GM12878 (cell line): ENCODE measurements around the gene SPRY1. TPM values are rescaled to one million over a fixed set of nuclear protein-coding genes. Genes with fewer than 3 reads are reported as not detected.

Experiments
- ATAC-seq: fragments of 200-7000 bp; cut with Tn5 transposase; 3 replicates; pipeline ENCODE4 v1.9.1; 2020; ENCODE audit warnings: mild to moderate bottlenecking, moderate library complexity
- BruUV-seq: library from RNA; stranded (reverse); fragments of 400-500 nt; replicated peaks from 2 replicates; lab custom pipeline; 2021; lab: Mats Ljungman, UMichigan
- CTCF ChIA-PET: fragments of 300-600 bp; sonication (Branson Sonifier 250); formaldehyde crosslinking; extraction: SDS; loops from one replicate; lab custom pipeline; 2021; ENCODE audit warnings: inconsistent platforms; lab: Yijun Ruan, JAX
- POLR2A ChIA-PET: fragments of 350-600 bp; formaldehyde crosslinking; extraction: SDS; loops from one replicate; lab custom pipeline; 2021; ENCODE audit warnings: inconsistent platforms; lab: Charles Lee
- RAD21 ChIA-PET: fragments of 300-600 bp; sonication (Branson Sonifier 250); formaldehyde crosslinking; loops from one replicate; lab custom pipeline; 2023; ENCODE audit warnings: antibody characterized with exemption; ENCODE audit not compliant: unreplicated experiment; lab: Charles Lee
- SMC1A ChIA-PET: fragments of 300-600 bp; sonication (Branson Sonifier 250); formaldehyde crosslinking; loops from one replicate; lab custom pipeline; 2023; ENCODE audit not compliant: unreplicated experiment, uncharacterized antibody; lab: Charles Lee
- DNase-seq: peaks from one replicate; pipeline ENCODE4 v3.0.0-alpha.2; 2011; ENCODE audit warnings: low read depth, low spot score
- FAIRE-seq: peaks from 3 replicates; lab custom pipeline; 2011; peaks lifted over from hg19 to GRCh38; lab: Jason Lieb, UNC
- H2AFZ ChIP-seq: 2 replicates; pipeline ENCODE4 v1.6.0; 2011; ENCODE audit warnings: low read depth, low read length, control low read depth; ENCODE audit not compliant: control insufficient read depth
- H3K27ac ChIP-seq: 2 replicates; pipeline ENCODE4 v1.5.1; 2011; ENCODE audit warnings: control low read depth; ENCODE audit not compliant: control insufficient read depth, insufficient read depth
- H3K27me3 ChIP-seq, 2 experiments: replicated peaks in 1 of 2; 2 replicates each; pipeline versions ENCODE4 v1.6.0 to v1.6.1; 2011; ENCODE audit warnings: low read length in 1 of 2; ENCODE audit not compliant: control insufficient read depth in 2 of 2, insufficient read depth in 2 of 2
- H3K36me3 ChIP-seq, 2 experiments: 2 replicates each; pipeline ENCODE4 v1.5.1; 2011; ENCODE audit warnings: low read length in 1 of 2; ENCODE audit not compliant: control insufficient read depth in 2 of 2, insufficient read depth in 2 of 2
- H3K4me1 ChIP-seq: 2 replicates; pipeline ENCODE4 v1.6.1; 2011; ENCODE audit warnings: mild to moderate bottlenecking, low read length, moderate library complexity, mixed read lengths; ENCODE audit not compliant: control insufficient read depth, insufficient read depth
- H3K4me2 ChIP-seq: 2 replicates; pipeline ENCODE4 v1.6.0; 2011; ENCODE audit warnings: control low read depth; ENCODE audit not compliant: control insufficient read depth, insufficient read depth
- H3K4me3 ChIP-seq: fragments of 200-600 bp; sonication (generic); 2 replicates; pipeline ENCODE4 v1.5.1; 2016
- H3K79me2 ChIP-seq: 2 replicates; pipeline ENCODE4 v1.6.0; 2011; ENCODE audit warnings: low read length; ENCODE audit not compliant: control insufficient read depth, insufficient read depth
- H3K9ac ChIP-seq: 2 replicates; pipeline ENCODE4 v1.8.0; 2011; ENCODE audit warnings: low read length, control low read depth, mixed read lengths; ENCODE audit not compliant: control insufficient read depth, insufficient read depth
- H3K9me3 ChIP-seq: replicated peaks from 3 replicates; pipeline ENCODE4 v1.5.1; 2011; ENCODE audit warnings: mild to moderate bottlenecking, low read length; ENCODE audit not compliant: control insufficient read depth, insufficient read depth
- H4K20me1 ChIP-seq: 2 replicates; pipeline ENCODE4 v1.6.0; 2011; ENCODE audit not compliant: control insufficient read depth, insufficient read depth
- ASH2L ChIP-seq: fragments of 300-600, 200-600 bp; sonication (generic); IDR thresholded peaks from 2 replicates; pipeline ENCODE4 v1.6.1; 2017; ENCODE audit warnings: low read depth, mild to moderate bottlenecking, borderline replicate concordance
- BACH1 ChIP-seq: fragments of 450-650 bp; IDR thresholded peaks from 2 replicates; pipeline ENCODE4 v1.6.1; 2017; ENCODE audit warnings: mild to moderate bottlenecking, borderline replicate concordance
- BMI1 ChIP-seq: fragments of 450-650 bp; IDR thresholded peaks from 2 replicates; pipeline ENCODE4 v1.6.1; 2016; ENCODE audit warnings: mild to moderate bottlenecking, moderate library complexity, borderline replicate concordance
- CUX1 ChIP-seq: IDR thresholded peaks from 2 replicates; pipeline ENCODE4 v1.6.1; 2012; ENCODE audit warnings: improper control_type of control experiment, low read depth, low read length; ENCODE audit not compliant: insufficient replicate concordance
- FOXK2 ChIP-seq: fragments of 450-650 bp; IDR thresholded peaks from 2 replicates; pipeline ENCODE4 v1.6.1; 2017; ENCODE audit warnings: mild to moderate bottlenecking, moderate library complexity
- IKZF2 ChIP-seq, 2 experiments: fragments of 450-650 bp; IDR thresholded peaks; 2 replicates each; pipeline ENCODE4 v1.6.1; 2017; ENCODE audit warnings: mild to moderate bottlenecking in 2 of 2, moderate library complexity in 2 of 2
- KAT2A ChIP-seq: conservative IDR thresholded peaks from 2 replicates; pipeline ENCODE4 v1.6.1; 2011; ENCODE audit warnings: low read depth, low read length; ENCODE audit not compliant: control insufficient read depth
- PAX5 ChIP-seq: IDR thresholded peaks from 2 replicates; pipeline ENCODE4 v1.6.1; 2011; ENCODE audit warnings: low read depth, low read length, borderline replicate concordance
- RB1 ChIP-seq: fragments of 450-650 bp; formaldehyde crosslinking; IDR thresholded peaks from 2 replicates; pipeline ENCODE4 v1.6.1; 2017; ENCODE audit warnings: mild to moderate bottlenecking, borderline replicate concordance
- SMAD5 ChIP-seq: IDR thresholded peaks from 2 replicates; pipeline ENCODE4 v1.6.1; 2016; ENCODE audit warnings: antibody characterized with exemption, low read depth
- SREBF1 ChIP-seq: IDR thresholded peaks from 2 replicates; pipeline ENCODE4 v1.6.1; 2012; ENCODE audit warnings: mild to moderate bottlenecking, low read length
- WGBS: methylation state at CpG from one replicate; pipeline ENCODE4 v1.1.6; 2016; ENCODE audit warnings: low lambda C conversion rate; ENCODE audit not compliant: insufficient replicate concordance, insufficient coverage; ENCODE audit errors: missing lambda C conversion rate; 5-methylcytosine and 5-hydroxymethylcytosine counted together
- in situ Hi-C: fragments of 300-500 bp; cut with MboI; formaldehyde crosslinking; loops from 9 replicates; pipeline ENCODE4 v1.14.3; 2018; ENCODE audit warnings: mixed read lengths
- intact Hi-C: fragments of 100-400 bp; cut with micrococcal nuclease; formaldehyde crosslinking; loops from one replicate; pipeline ENCODE4 v1.14.2; 2022; ENCODE audit not compliant: unreplicated experiment
- polyA plus RNA-seq, 11 experiments: library from polyadenylated mRNA; depleted of rRNA in 4 of 11; unstranded in 6 of 11; stranded (reverse) in 5 of 11; fragments of >200 nt; fragmentation: Nextera tagmentation in 4 of 11; fragmentation: Illumina TruSeq in 1 of 11; extraction: Ambion mirVana in 4 of 11; extraction: Trizol in 1 of 11; gene quantifications; 1 replicate in 1 of 11; 2 replicates in 10 of 11; pipeline versions ENCODE4 v1.2.1 to v1.2.3, GENCODE V29; 2011 to 2016; ENCODE audit warnings: inconsistent platforms in 2 of 11, missing spikeins in 2 of 11, low read depth in 1 of 11
- total RNA-seq, 4 experiments: library from RNA; depleted of rRNA in 3 of 4; stranded (reverse); fragments of >200 nt in 3 of 4; fragmentation: Illumina TruSeq in 1 of 4; extraction: Trizol in 1 of 4; gene quantifications; 2 replicates each; pipeline versions ENCODE4 v1.2.1 to v1.2.3, GENCODE V29; 2013 to 2021
- TF ChIP-seq, protein P1 (sequence below): fragments of 450-650 bp; IDR thresholded peaks from 2 replicates; pipeline ENCODE4 v1.6.1; 2017; ENCODE audit warnings: mild to moderate bottlenecking, moderate library complexity

Gene SPRY1
- total and polyA plus RNA-seq, 10 of the 15 experiments (the other 5 are each of a cell fraction or from before 2014, with no cell fraction given) = 0.05 to 5.7 (median 0.23) TPM; not detected in 2

- no peak for FAIRE-seq
- H3K9me3 ChIP-seq = no peaks in the 10 kb centered on the region; the same call in 2 of the 3 replicates
- peaks cover 4% of the 10 kb centered on the region; the same call in 1 of the 2 replicates for H3K4me1 ChIP-seq
- no peaks in the 10 kb centered on the region for H3K27me3 ChIP-seq
- in situ Hi-C loops (no loop called here), intact Hi-C loops (no loop called here)
- no peak overlapping the region for H3K4me3 ChIP-seq
- no peak overlapping the region for H3K27ac ChIP-seq
- no peak for ATAC-seq
- H2AFZ ChIP-seq = no peak overlapping the region
- TF ChIP-seq KAT2A (no peak), SREBF1 (no peak), BACH1 (no peak), ASH2L (no peak), PAX5 (no peak), IKZF2 (IDR thresholded peaks at IDR 0.05) (no peak), BMI1 (no peak), SMAD5 (no peak), RB1 (no peak), FOXK2 (no peak), CUX1 (no peak)
- TF ChIP-seq, protein P1, sequence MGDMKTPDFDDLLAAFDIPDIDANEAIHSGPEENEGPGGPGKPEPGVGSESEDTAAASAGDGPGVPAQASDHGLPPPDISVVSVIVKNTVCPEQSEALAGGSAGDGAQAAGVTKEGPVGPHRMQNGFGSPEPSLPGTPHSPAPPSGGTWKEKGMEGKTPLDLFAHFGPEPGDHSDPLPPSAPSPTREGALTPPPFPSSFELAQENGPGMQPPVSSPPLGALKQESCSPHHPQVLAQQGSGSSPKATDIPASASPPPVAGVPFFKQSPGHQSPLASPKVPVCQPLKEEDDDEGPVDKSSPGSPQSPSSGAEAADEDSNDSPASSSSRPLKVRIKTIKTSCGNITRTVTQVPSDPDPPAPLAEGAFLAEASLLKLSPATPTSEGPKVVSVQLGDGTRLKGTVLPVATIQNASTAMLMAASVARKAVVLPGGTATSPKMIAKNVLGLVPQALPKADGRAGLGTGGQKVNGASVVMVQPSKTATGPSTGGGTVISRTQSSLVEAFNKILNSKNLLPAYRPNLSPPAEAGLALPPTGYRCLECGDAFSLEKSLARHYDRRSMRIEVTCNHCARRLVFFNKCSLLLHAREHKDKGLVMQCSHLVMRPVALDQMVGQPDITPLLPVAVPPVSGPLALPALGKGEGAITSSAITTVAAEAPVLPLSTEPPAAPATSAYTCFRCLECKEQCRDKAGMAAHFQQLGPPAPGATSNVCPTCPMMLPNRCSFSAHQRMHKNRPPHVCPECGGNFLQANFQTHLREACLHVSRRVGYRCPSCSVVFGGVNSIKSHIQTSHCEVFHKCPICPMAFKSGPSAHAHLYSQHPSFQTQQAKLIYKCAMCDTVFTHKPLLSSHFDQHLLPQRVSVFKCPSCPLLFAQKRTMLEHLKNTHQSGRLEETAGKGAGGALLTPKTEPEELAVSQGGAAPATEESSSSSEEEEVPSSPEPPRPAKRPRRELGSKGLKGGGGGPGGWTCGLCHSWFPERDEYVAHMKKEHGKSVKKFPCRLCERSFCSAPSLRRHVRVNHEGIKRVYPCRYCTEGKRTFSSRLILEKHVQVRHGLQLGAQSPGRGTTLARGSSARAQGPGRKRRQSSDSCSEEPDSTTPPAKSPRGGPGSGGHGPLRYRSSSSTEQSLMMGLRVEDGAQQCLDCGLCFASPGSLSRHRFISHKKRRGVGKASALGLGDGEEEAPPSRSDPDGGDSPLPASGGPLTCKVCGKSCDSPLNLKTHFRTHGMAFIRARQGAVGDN = no peak
- no peaks in the 10 kb centered on the region for H3K79me2 ChIP-seq
- 71% methylated on average over 4 of the region's 4 CpGs for whole genome bisulfite sequencing
- ChIA-PET SMC1A (interaction anchor here (0.8 to 3.1 kb wide), 7 partner anchors 13 to 256 kb away, joined by 3 to 18 read pairs (median 5); no protein-coding TSS in a partner anchor), RAD21 (interaction anchor here (1.2 kb wide), 1 partner anchor 9 kb away, joined by 4 read pairs; no protein-coding TSS in a partner anchor), POLR2A (no interaction called here), CTCF (interaction anchor here (0.6 to 1.0 kb wide), 2 partner anchors 120 to 160 kb away, joined by 3 to 4 read pairs; no protein-coding TSS in a partner anchor)
- H3K4me2 ChIP-seq = no peak overlapping the region
- H3K9ac ChIP-seq = no peak overlapping the region
- no TSS peak for BruUV-seq
- no peaks in the 10 kb centered on the region for H3K36me3 ChIP-seq
- H4K20me1 ChIP-seq = no peaks in the 10 kb centered on the region
- DNase-seq = no peak
Measured at GRCh38 chr4:123404533-123404932, 7.9 kb downstream of the SPRY1 start.
